Smooth muscle cell (in vitro differentiated cells): ENCODE measurements around the gene GGA2. TPM values are rescaled to one million over a fixed set of nuclear protein-coding genes. Genes with fewer than 3 reads are reported as not detected.
"Not testable (repeated sequence)": the region's sequence is repeated elsewhere in the genome, so short reads cannot be mapped to it uniquely, and the experiment has no call there.

Experiments
- DNase-seq: peaks from one replicate; lab custom pipeline; 2025; ENCODE audit not compliant: unreplicated experiment; lab: John Stamatoyannopoulos, UW
- H2AFZ ChIP-seq: fragments of 200-600 bp; sonication (generic); 2 replicates; pipeline ENCODE4 v1.6.0; 2016; ENCODE audit warnings: antibody characterized with exemption, low read depth, mild to moderate bottlenecking
- H3F3A ChIP-seq: fragments of 200-600 bp; sonication (generic); 2 replicates; pipeline ENCODE4 v1.6.0; 2017; ENCODE audit warnings: antibody characterized with exemption, low read depth
- H3K27ac ChIP-seq: fragments of 200-600 bp; sonication (generic); 2 replicates; pipeline ENCODE4 v1.5.1; 2016; ENCODE audit warnings: low read depth, mild to moderate bottlenecking
- H3K27me3 ChIP-seq: fragments of 200-600 bp; sonication (generic); 2 replicates; pipeline ENCODE4 v1.6.1; 2016; ENCODE audit warnings: low read depth, mild to moderate bottlenecking
- H3K36me3 ChIP-seq: fragments of 200-600 bp; sonication (generic); 2 replicates; pipeline ENCODE4 v1.5.1; 2016; ENCODE audit warnings: low read depth
- H3K4me1 ChIP-seq: fragments of 200-600 bp; sonication (generic); 2 replicates; pipeline ENCODE4 v1.5.1; 2016; ENCODE audit warnings: low read depth
- H3K4me2 ChIP-seq: fragments of 200-600 bp; sonication (generic); 2 replicates; pipeline ENCODE4 v1.6.0; 2016; ENCODE audit warnings: mild to moderate bottlenecking
- H3K4me3 ChIP-seq: fragments of 200-600 bp; sonication (generic); 2 replicates; pipeline ENCODE4 v1.5.1; 2016; ENCODE audit warnings: mild to moderate bottlenecking
- H3K79me2 ChIP-seq: fragments of 200-600 bp; sonication (generic); 2 replicates; pipeline ENCODE4 v1.6.0; 2016; ENCODE audit warnings: low read depth, mild to moderate bottlenecking
- H3K9ac ChIP-seq: fragments of 200-600 bp; sonication (generic); 2 replicates; pipeline ENCODE4 v1.6.0; 2016; ENCODE audit warnings: low read depth
- H3K9me3 ChIP-seq: fragments of 200-600 bp; sonication (generic); replicated peaks from 2 replicates; pipeline ENCODE4 v1.5.1; 2016; ENCODE audit warnings: low read depth
- H4K20me1 ChIP-seq: fragments of 200-600 bp; sonication (generic); 2 replicates; pipeline ENCODE4 v1.6.0; 2016; ENCODE audit warnings: low read depth
- WGBS: methylation state at CpG from one replicate; pipeline ENCODE4 v1.1.7; 2016; ENCODE audit warnings: low lambda C conversion rate; 5-methylcytosine and 5-hydroxymethylcytosine counted together
- polyA plus RNA-seq: library from polyadenylated mRNA; unstranded; fragments of >200 nt; fragmentation: Nextera tagmentation; extraction: Ambion mirVana; gene quantifications from 2 replicates; pipeline ENCODE4 v1.2.1, GENCODE V29; 2016
- total RNA-seq: library from RNA; depleted of rRNA; stranded (reverse); fragments of >200 nt; gene quantifications from 2 replicates; pipeline ENCODE4 v1.2.3, GENCODE V29; 2014
- TF ChIP-seq, protein P1 (sequence below): fragments of 200-600 bp; sonication (generic); IDR thresholded peaks from 2 replicates; pipeline ENCODE4 v1.5.1; 2017; ENCODE audit warnings: borderline replicate concordance, mild to moderate bottlenecking, antibody characterized with exemption; ENCODE audit not compliant: insufficient read depth, poor library complexity, severe bottlenecking

GGA2 gene
- total and polyA plus RNA-seq, 2 experiments from 2014 or later = 32.2 to 42.5 TPM

DNA sequence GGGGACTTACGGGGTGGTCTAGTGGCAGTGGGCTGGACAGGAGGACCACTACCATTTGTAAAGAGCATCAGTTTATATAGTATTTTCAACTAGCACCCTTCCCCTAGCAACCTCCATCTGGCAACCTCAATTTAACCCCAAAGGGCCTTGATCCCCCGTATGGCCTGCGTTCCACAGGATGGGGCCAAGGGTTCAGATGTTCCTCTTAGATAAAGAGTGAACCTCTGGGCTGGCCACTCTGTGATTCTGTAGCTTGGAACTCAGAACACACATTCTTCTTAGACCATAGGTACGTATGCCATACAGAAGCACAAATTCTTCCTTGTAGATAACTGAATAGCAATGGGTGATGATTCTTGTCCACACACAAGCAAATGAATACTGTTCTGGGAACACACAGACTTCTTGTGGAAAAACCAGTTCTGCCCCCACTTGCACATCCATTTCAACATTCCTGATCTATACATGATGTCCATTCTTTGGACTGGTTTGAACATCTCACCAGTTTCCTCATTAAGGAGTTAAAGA, 1.9 kb upstream of the GGA2 start:
- H3K4me3 ChIP-seq = no peak overlapping the region
- H3K27ac ChIP-seq = no peak overlapping the region
- H3K4me2 ChIP-seq = no peak overlapping the region
- H4K20me1 ChIP-seq = peaks cover 26% of the 10 kb centered on the region
- H3F3A ChIP-seq = no peaks in the 10 kb centered on the region
- H2AFZ ChIP-seq = no peak overlapping the region
- DNase-seq = no peak
- H3K4me1 ChIP-seq = peaks cover 8% of the 10 kb centered on the region
- H3K36me3 ChIP-seq = no peaks in the 10 kb centered on the region
- H3K9ac ChIP-seq = no peak overlapping the region
- WGBS = 95% methylated on average over 4 of the region's 4 CpGs
- H3K79me2 ChIP-seq = peaks cover 34% of the 10 kb centered on the region
- TF ChIP-seq, protein P1, sequence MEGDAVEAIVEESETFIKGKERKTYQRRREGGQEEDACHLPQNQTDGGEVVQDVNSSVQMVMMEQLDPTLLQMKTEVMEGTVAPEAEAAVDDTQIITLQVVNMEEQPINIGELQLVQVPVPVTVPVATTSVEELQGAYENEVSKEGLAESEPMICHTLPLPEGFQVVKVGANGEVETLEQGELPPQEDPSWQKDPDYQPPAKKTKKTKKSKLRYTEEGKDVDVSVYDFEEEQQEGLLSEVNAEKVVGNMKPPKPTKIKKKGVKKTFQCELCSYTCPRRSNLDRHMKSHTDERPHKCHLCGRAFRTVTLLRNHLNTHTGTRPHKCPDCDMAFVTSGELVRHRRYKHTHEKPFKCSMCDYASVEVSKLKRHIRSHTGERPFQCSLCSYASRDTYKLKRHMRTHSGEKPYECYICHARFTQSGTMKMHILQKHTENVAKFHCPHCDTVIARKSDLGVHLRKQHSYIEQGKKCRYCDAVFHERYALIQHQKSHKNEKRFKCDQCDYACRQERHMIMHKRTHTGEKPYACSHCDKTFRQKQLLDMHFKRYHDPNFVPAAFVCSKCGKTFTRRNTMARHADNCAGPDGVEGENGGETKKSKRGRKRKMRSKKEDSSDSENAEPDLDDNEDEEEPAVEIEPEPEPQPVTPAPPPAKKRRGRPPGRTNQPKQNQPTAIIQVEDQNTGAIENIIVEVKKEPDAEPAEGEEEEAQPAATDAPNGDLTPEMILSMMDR = no peak
- H3K9me3 ChIP-seq = no peaks in the 10 kb centered on the region
- no peaks in the 10 kb centered on the region for H3K27me3 ChIP-seq

GRCh38 chr16:23511731-23512130, 1.4 kb upstream of the GGA2 start:
- Histone ChIP-seq H3K4me1 (peaks cover 8% of the 10 kb centered on the region), H3K4me2 (no peak overlapping the region), H3K4me3 (no peak overlapping the region), H3K27ac (no peak overlapping the region), H3K36me3 (no peaks in the 10 kb centered on the region), H3K9ac (no peak overlapping the region), H3K27me3 (no peaks in the 10 kb centered on the region), H3F3A (no peaks in the 10 kb centered on the region), H3K79me2 (peaks cover 39% of the 10 kb centered on the region), H2AFZ (no peak overlapping the region), H4K20me1 (peaks cover 31% of the 10 kb centered on the region), H3K9me3 (no peaks in the 10 kb centered on the region)
- TF ChIP-seq, protein P1 = no peak
- no peak for DNase-seq
- 97% methylated on average over 7 of the region's 7 CpGs for WGBS

- not testable (repeated sequence) for H3K27me3 ChIP-seq, H3K9me3 ChIP-seq, H3K9ac ChIP-seq, H3K36me3 ChIP-seq, H3F3A ChIP-seq, DNase-seq, H3K27ac ChIP-seq
- Histone ChIP-seq H3K4me3 (peak overlapping the region; percentile 79), H3K4me2 (peak overlapping the region; percentile 86), H3K4me1 (peaks cover 12% of the 10 kb centered on the region), H2AFZ (peak overlapping the region; percentile 89), H4K20me1 (peaks cover 39% of the 10 kb centered on the region), H3K79me2 (peaks cover 47% of the 10 kb centered on the region)
- WGBS = 90% methylated on average over 10 of the region's 10 CpGs
Observed at GRCh38 chr16:23510915-23511270, 599 bp upstream of the GGA2 start.

DNA sequence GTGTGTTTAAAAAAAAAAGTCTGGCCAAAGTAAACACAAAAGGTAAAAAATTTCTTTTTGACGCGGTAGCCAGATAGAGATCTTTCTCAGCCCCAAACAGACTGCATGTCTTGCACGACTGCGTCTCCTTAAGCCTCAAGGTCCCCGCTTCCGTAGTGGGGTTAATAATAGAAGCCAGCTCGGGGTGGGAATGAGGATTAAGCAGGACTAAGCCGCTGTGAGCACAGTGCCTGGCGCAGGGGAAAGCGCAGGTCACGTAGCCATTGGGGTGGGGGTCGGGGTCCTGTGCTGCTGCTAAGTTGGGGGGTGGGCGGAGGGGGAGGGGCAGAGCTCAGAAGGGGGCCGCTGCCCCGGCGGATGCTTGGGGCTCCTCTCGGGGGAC, 521 bp downstream of the GGA2 start:
- no peak overlapping the region for H3K27ac ChIP-seq
- peaks cover 49% of the 10 kb centered on the region for H3K79me2 ChIP-seq
- peak overlapping the region; percentile 79 for H3K4me3 ChIP-seq

More for the DNA sequence above, 521 bp downstream of the GGA2 start:
- Histone ChIP-seq H3F3A (peaks cover 10% of the 10 kb centered on the region), H3K4me1 (peaks cover 23% of the 10 kb centered on the region), H3K36me3 (no peaks in the 10 kb centered on the region), H3K9ac (peak overlapping the region; percentile 54), H3K9me3 (no peaks in the 10 kb centered on the region), H3K4me2 (peak overlapping the region; percentile 86), H2AFZ (peak overlapping the region; percentile 89), H4K20me1 (peaks cover 50% of the 10 kb centered on the region), H3K27me3 (no peaks in the 10 kb centered on the region)
- 0% methylated on average over 10 of the region's 17 CpGs for WGBS
- no peak for DNase-seq
- TF ChIP-seq, protein P1 = no peak
